HepG2 (cell line): ENCODE data around the gene MPP1. TPM values are rescaled to one million over a fixed set of nuclear protein-coding genes. Genes with fewer than 3 reads are reported as not detected.

Experiments used
- HCFC1 ChIP-seq: fragments of 150-350 bp; IDR thresholded peaks from 2 replicates; pipeline ENCODE4 v1.6.1; 2014; ENCODE audit warnings: low read depth, low read length
- KLF15 ChIP-seq: sonication (generic); formaldehyde crosslinking; IDR thresholded peaks from 2 replicates; pipeline ENCODE4 v1.8.1; 2023; ENCODE audit warnings: borderline replicate concordance, mild to moderate bottlenecking, inconsistent platforms, missing genetic modification reagents, mixed read lengths
- MTF1 ChIP-seq: sonication (generic); formaldehyde crosslinking; IDR thresholded peaks from 2 replicates; pipeline ENCODE4 v1.5.0; 2020; ENCODE audit warnings: missing genetic modification reagents
- PATZ1 ChIP-seq: sonication (generic); formaldehyde crosslinking; IDR thresholded peaks from 2 replicates; pipeline ENCODE4 v1.4.0; 2020; ENCODE audit warnings: missing genetic modification reagents
- SMARCE1 ChIP-seq: fragments of 450-650 bp; IDR thresholded peaks from 2 replicates; pipeline ENCODE4 v1.6.1; 2017; ENCODE audit warnings: borderline replicate concordance
- SPEN ChIP-seq: sonication (generic); formaldehyde crosslinking; IDR thresholded peaks from 2 replicates; pipeline ENCODE4 v1.5.1; 2020; ENCODE audit warnings: low read depth, mild to moderate bottlenecking, missing genetic modification reagents
- ZFP62 ChIP-seq: sonication (generic); formaldehyde crosslinking; IDR thresholded peaks from 2 replicates; pipeline ENCODE4 v1.4.0; 2020; ENCODE audit warnings: missing genetic modification reagents
- ZNF501 ChIP-seq: sonication (generic); formaldehyde crosslinking; IDR thresholded peaks from 2 replicates; pipeline ENCODE4 v1.5.1; 2020; ENCODE audit warnings: mild to moderate bottlenecking, moderate library complexity, missing genetic modification reagents
- ZNF883 ChIP-seq: sonication (generic); formaldehyde crosslinking; IDR thresholded peaks from 2 replicates; pipeline ENCODE4 v1.5.1; 2020; ENCODE audit warnings: mild to moderate bottlenecking, missing genetic modification reagents; ENCODE audit errors: not compliant biosample characterization
- ZSCAN22 ChIP-seq: sonication (generic); formaldehyde crosslinking; IDR thresholded peaks from 2 replicates; pipeline ENCODE4 v1.4.0; 2020; ENCODE audit warnings: mild to moderate bottlenecking, missing genetic modification reagents
- polyA plus RNA-seq, 8 experiments: library from polyadenylated mRNA; depleted of rRNA in 3 of 8; stranded (reverse) in 7 of 8; unstranded in 1 of 8; fragments of >200 nt; fragmentation: Illumina TruSeq in 4 of 8; extraction: Trizol in 4 of 8; gene quantifications; 2 replicates each; pipeline versions ENCODE4 v1.2.1 to v1.2.3, GENCODE V29; 2011 to 2016; ENCODE audit warnings: low read depth in 4 of 8, missing spikeins in 1 of 8, mixed read lengths in 1 of 8; ENCODE audit not compliant: insufficient read depth in 1 of 8
- total RNA-seq, 5 experiments: library from RNA; depleted of rRNA; stranded (reverse); fragments of >200 nt; fragmentation: Illumina TruSeq; extraction: Trizol; gene quantifications; 2 replicates each; pipeline ENCODE4 v1.2.3, GENCODE V29; 2016; ENCODE audit warnings: low read depth in 1 of 5
- TF ChIP-seq, protein P1 (sequence below): sonication (generic); formaldehyde crosslinking; IDR thresholded peaks from 2 replicates; pipeline ENCODE4 v1.8.0; 2022; ENCODE audit warnings: mild to moderate bottlenecking, missing genetic modification reagents, borderline replicate concordance

The MPP1 gene
- total and polyA plus RNA-seq, 2 of the 13 experiments (the other 11 are each of a cell fraction or from before 2014, with no cell fraction given), result 7.8 to 8.1 TPM

GRCh38 chrX:154809939-154810665 lies 4.8 kb upstream of the MPP1 start (continued):
- TF ChIP-seq PATZ1, result no peak
- TF ChIP-seq SMARCE1, result no peak
- no peak for TF ChIP-seq ZNF883 (CRISPR knock-in tag)
- TF ChIP-seq ZFP62 (CRISPR knock-in tag), result no peak
- no peak for TF ChIP-seq KLF15 (CRISPR knock-in tag)
- TF ChIP-seq ZSCAN22 (CRISPR knock-in tag), result no peak
- TF ChIP-seq, protein P1, sequence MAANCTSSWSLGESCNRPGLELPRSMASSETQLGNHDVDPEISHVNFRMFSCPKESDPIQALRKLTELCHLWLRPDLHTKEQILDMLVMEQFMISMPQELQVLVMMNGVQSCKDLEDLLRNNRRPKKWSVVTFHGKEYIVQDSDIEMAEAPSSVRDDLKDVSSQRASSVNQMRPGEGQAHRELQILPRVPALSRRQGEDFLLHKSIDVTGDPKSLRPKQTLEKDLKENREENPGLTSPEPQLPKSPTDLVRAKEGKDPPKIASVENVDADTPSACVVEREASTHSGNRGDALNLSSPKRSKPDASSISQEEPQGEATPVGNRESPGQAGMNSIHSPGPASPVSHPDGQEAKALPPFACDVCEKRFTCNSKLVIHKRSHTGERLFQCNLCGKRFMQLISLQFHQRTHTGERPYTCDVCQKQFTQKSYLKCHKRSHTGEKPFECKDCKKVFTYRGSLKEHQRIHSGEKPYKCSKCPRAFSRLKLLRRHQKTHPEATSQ (CRISPR knock-in tag), result no peak
- TF ChIP-seq MTF1 (CRISPR knock-in tag), result no peak
- TF ChIP-seq HCFC1, result no peak
- TF ChIP-seq SPEN (CRISPR knock-in tag), result no peak
- TF ChIP-seq ZNF501 (CRISPR knock-in tag), result no peak
